ENCODE data around the gene COQ10A. TPM values are rescaled to one million over a fixed set of nuclear protein-coding genes. Genes with fewer than 3 reads are reported as not detected.

The COQ10A gene
- total RNA-seq (2022) (3.6 and 3.8 TPM in 2 replicates), Bru-seq, nascent RNA (percentile 40 among the genes with signal in this experiment), BruChase-seq, experiment 1, labeled RNA remaining after a 6-hour chase (percentile 54 among the genes with signal in this experiment), BruChase-seq, experiment 2, labeled RNA remaining after a 2-hour chase (percentile 52 among the genes with signal in this experiment)
- long read RNA-seq, partial matches to known transcripts: 0 of 5 reads
- long read RNA-seq, other reads (novel, unspliced or antisense): 3 of 5 reads

DNA sequence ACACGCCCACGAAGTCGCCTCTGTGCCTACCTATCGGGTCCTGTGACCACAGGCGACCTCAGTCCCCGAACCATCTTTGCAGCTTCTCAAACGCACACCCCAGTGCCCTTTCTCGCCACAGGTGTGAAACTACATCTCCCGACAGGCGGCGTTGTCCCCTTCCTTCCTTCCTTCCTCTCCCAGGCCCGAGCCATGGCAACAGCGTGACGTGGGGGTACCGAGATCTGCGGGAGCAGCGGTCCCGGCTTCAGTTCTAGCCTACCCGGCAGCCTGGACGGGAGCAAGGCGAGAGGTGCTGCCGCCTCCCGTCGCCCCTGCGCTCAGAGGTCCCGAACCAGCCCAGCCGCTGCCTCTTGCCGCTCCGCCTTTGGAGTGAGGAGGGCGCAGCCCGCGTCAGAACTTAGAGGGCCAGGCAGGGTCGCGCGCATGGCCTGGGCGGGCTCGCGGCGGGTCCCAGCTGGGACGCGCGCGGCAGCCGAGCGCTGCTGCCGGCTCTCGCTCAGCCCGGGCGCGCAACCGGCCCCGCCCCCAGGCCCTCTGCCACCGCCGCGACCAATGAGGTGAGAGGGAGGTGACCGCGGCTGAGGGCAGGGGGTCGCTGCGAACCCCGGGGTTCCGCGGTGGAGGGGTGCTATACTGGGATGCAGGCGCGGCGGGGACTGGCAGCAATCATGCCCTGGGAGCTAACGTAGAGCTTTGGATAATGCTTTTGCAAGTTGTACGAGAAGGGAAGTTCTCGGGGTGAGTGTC is at the start of gene COQ10A:
Gene COQ10A, plus strand, starts transcription at position 250 of the 750 bp plus-strand sequence. Its CDS starts 177 bp downstream, at position 427.
- BruUV-seq (replicated peaks): no TSS peak
- Mint-ChIP-seq H3K9me3 (ENCODE audit: unreplicated experiment) (no peaks in the 10 kb centered on the region), H3K27ac (ENCODE audit: low read depth, unreplicated experiment) (peak within 1 kb of the TSS; percentile 51)

GRCh38 chr12:56219840-56220239 is 46.9 kb upstream of the COQ10A start:
- H3K4me1 Mint-ChIP-seq (ENCODE audit: insufficient read depth, unreplicated experiment): peaks cover 27% of the 10 kb centered on the region
- no TSS peak for BruUV-seq (replicated peaks)
- ChIA-PET CTCF (interaction anchor here (1.0 to 1.6 kb wide), 2 partner anchors 30 to 37 kb away, joined by 4 to 7 read pairs; no protein-coding TSS in a partner anchor), POLR2A (interaction anchor here (0.9 to 4.0 kb wide), 7 partner anchors 9 to 140 kb away, joined by 3 to 108 read pairs (median 25); partner anchors contain the start of genes RPL41, SMARCC2, STAT2 and ZC3H10)
- no peak for TF ChIP-seq CTCF (IDR thresholded peaks at IDR 0.05; ENCODE audit: unreplicated experiment)
- H3K9me3 Mint-ChIP-seq (ENCODE audit: unreplicated experiment): no peaks in the 10 kb centered on the region
- peak overlapping the region; percentile 99 for H3K4me3 Mint-ChIP-seq (ENCODE audit: unreplicated experiment)
- no peak overlapping the region for H3K27ac Mint-ChIP-seq (ENCODE audit: low read depth, unreplicated experiment)
- H3K36me3 Mint-ChIP-seq (ENCODE audit: insufficient read depth, unreplicated experiment): peaks cover 21% of the 10 kb centered on the region
- intact Hi-C loops (cut with micrococcal nuclease): loop anchor here (10.0 kb wide), 1 partner anchor 485 kb away; no protein-coding TSS in a partner anchor
- H3K27me3 Mint-ChIP-seq (ENCODE audit: insufficient read depth, unreplicated experiment): no peaks in the 10 kb centered on the region
- DNase-seq (ENCODE audit: unreplicated experiment): no peak

More for the DNA sequence above, at the start of gene COQ10A:
- no peaks in the 10 kb centered on the region for H3K27me3 Mint-ChIP-seq (ENCODE audit: insufficient read depth, unreplicated experiment)
- ChIA-PET CTCF (interaction anchor here (0.5 to 1.8 kb wide), 15 partner anchors 9 to 498 kb away, joined by 3 to 12 read pairs (median 4); partner anchors contain the start of gene ANKRD52), POLR2A (interaction anchor here (0.6 to 2.2 kb wide), 19 partner anchors 9 to 410 kb away, joined by 3 to 10 read pairs (median 4); partner anchors contain the start of genes ANKRD52, CNPY2, ESYT1 and PAN2)
- peak; percentile 62 for TF ChIP-seq CTCF (IDR thresholded peaks at IDR 0.05; ENCODE audit: unreplicated experiment)
- intact Hi-C loops (cut with micrococcal nuclease): loop anchor here (1.0 kb wide), 1 partner anchor 197 kb away; no protein-coding TSS in a partner anchor
- peaks cover 9% of the 10 kb centered on the region for H3K4me1 Mint-ChIP-seq (ENCODE audit: insufficient read depth, unreplicated experiment)
- peak; percentile 84 for DNase-seq (ENCODE audit: unreplicated experiment)
- H3K36me3 Mint-ChIP-seq (ENCODE audit: insufficient read depth, unreplicated experiment): peaks cover 14% of the 10 kb centered on the region
- peak within 1 kb of the TSS; percentile 89 for H3K4me3 Mint-ChIP-seq (ENCODE audit: unreplicated experiment)

GRCh38 chr12:56220611-56221231 is 46.0 kb upstream of the COQ10A start:
- DNase-seq (ENCODE audit: unreplicated experiment): peak; percentile 46
- BruUV-seq (replicated peaks): no TSS peak
- Mint-ChIP-seq H3K4me3 (ENCODE audit: unreplicated experiment) (peak overlapping the region; percentile 99), H3K36me3 (ENCODE audit: insufficient read depth, unreplicated experiment) (peaks cover 12% of the 10 kb centered on the region), H3K27ac (ENCODE audit: low read depth, unreplicated experiment) (peak overlapping the region; percentile 97), H3K27me3 (ENCODE audit: insufficient read depth, unreplicated experiment) (no peaks in the 10 kb centered on the region), H3K4me1 (ENCODE audit: insufficient read depth, unreplicated experiment) (peaks cover 30% of the 10 kb centered on the region), H3K9me3 (ENCODE audit: unreplicated experiment) (no peaks in the 10 kb centered on the region)
- no peak for TF ChIP-seq CTCF (IDR thresholded peaks at IDR 0.05; ENCODE audit: unreplicated experiment)
- intact Hi-C loops (cut with micrococcal nuclease): loop anchor here (10.0 kb wide), 1 partner anchor 486 kb away; no protein-coding TSS in a partner anchor
- CTCF ChIA-PET: interaction anchor here (0.6 to 2.9 kb wide), 9 partner anchors 14 to 1253 kb away, joined by 3 to 36 read pairs (median 4); partner anchors contain the start of genes ANKRD52, TIMELESS and ZC3H10
- POLR2A ChIA-PET: interaction anchor here (0.7 to 4.0 kb wide), 27 partner anchors 10 to 505 kb away, joined by 3 to 108 read pairs (median 10); partner anchors contain the start of genes ANKRD52, CNPY2, MYL6 and NACA
